ENCODE measurements around the gene MVD. TPM values are rescaled to one million over a fixed set of nuclear protein-coding genes. Genes with fewer than 3 reads are reported as not detected.

The MVD gene
- total RNA-seq, 4 donors from 2014 or later: 20.7 to 52.5 (median 43.2) TPM

GRCh38 chr16:88693420-88694177 lies 30.7 kb upstream of the MVD start:
- Histone ChIP-seq H3K27me3 (no peaks in the 10 kb centered on the region), H3K4me1 (no peaks in the 10 kb centered on the region), H3K9me3 (no peaks in the 10 kb centered on the region), H3K36me3 (peaks cover 8 to 17% of the 10 kb centered on the region in 2 donors), H3K27ac (no peak overlapping the region), H3K4me3 (replicated peaks in 1 of 3) (no peak overlapping the region)
- intact Hi-C loops (cut with DNase I): no loop called here
- no peak for DNase-seq
- no peak for TF ChIP-seq POLR2A (IDR thresholded peaks at IDR 0.05)
- no peak for TF ChIP-seq CTCF (IDR thresholded peaks at IDR 0.05)
- 86 to 93% methylated on average over 10 to 27 of the region's 39 CpGs for WGBS, 2 donors

GRCh38 chr16:88692861-88693260 lies 30.0 kb upstream of the MVD start:
- no peaks in the 10 kb centered on the region for H3K9me3 ChIP-seq
- no peak overlapping the region for H3K4me3 ChIP-seq (replicated peaks in 1 of 3)
- no peak overlapping the region for H3K27ac ChIP-seq
- H3K4me1 ChIP-seq: peaks cover 0 to 6% of the 10 kb centered on the region in 2 donors
- intact Hi-C loops (cut with DNase I): no loop called here
- DNase-seq: no peak
- peaks cover 8 to 9% of the 10 kb centered on the region in 2 donors for H3K36me3 ChIP-seq
- no peaks in the 10 kb centered on the region for H3K27me3 ChIP-seq
- WGBS, 2 donors: 75 to 81% methylated on average over 10 of the region's 10 CpGs
- TF ChIP-seq POLR2A (IDR thresholded peaks at IDR 0.05) (no peak), CTCF (IDR thresholded peaks at IDR 0.05) (no peak)

- H3K9me3 ChIP-seq: no peaks in the 10 kb centered on the region
- no peaks in the 10 kb centered on the region for H3K27me3 ChIP-seq
- no peak for TF ChIP-seq POLR2A (IDR thresholded peaks at IDR 0.05)
- no peak for TF ChIP-seq CTCF (IDR thresholded peaks at IDR 0.05)
- DNase-seq: no peak
- no peak overlapping the region for H3K4me3 ChIP-seq (replicated peaks in 1 of 3)
- H3K36me3 ChIP-seq: peaks cover 1 to 5% of the 10 kb centered on the region in 2 donors
- peaks cover 0 to 12% of the 10 kb centered on the region in 2 donors for H3K4me1 ChIP-seq
- no peak overlapping the region for H3K27ac ChIP-seq
- intact Hi-C loops (cut with DNase I): no loop called here
- 87 to 100% methylated on average over 2 to 15 of the region's 26 CpGs for WGBS, 2 donors
Measured at GRCh38 chr16:88691924-88692560, 29.2 kb upstream of the MVD start.

GRCh38 chr16:88691129-88691813 lies 28.4 kb upstream of the MVD start:
- no peak for DNase-seq
- Histone ChIP-seq H3K4me3 (replicated peaks in 1 of 3) (no peak overlapping the region), H3K9me3 (no peaks in the 10 kb centered on the region), H3K27me3 (no peaks in the 10 kb centered on the region), H3K4me1 (peaks cover 0 to 18% of the 10 kb centered on the region in 2 donors), H3K27ac (no peak overlapping the region), H3K36me3 (no peaks in the 10 kb centered on the region)
- intact Hi-C loops (cut with DNase I): no loop called here
- TF ChIP-seq POLR2A (IDR thresholded peaks at IDR 0.05) (no peak), CTCF (IDR thresholded peaks at IDR 0.05) (no peak)
- 81 to 87% methylated on average over 9 to 30 of the region's 33 CpGs for WGBS, 2 donors

All from thyroid gland (tissue), 4 donors.